ENCODE results near the gene NEK9. TPM values are rescaled to one million over a fixed set of nuclear protein-coding genes. Genes with fewer than 3 reads are reported as not detected.

Gene NEK9
- total and polyA plus RNA-seq, 2 experiments from 2014 or later = 16.3 to 31.1 TPM

- ATAC-seq (no peak), DNase-seq (ENCODE audit: low spot score) (no peak)
- Histone ChIP-seq H3K27me3 (ENCODE audit: insufficient read depth) (no peaks in the 10 kb centered on the region), H3F3A (replicated peaks; ENCODE audit: low read depth) (no peaks in the 10 kb centered on the region), H3K9me2 (ENCODE audit: insufficient read depth) (no peaks in the 10 kb centered on the region), H3K36me3 (ENCODE audit: insufficient read depth) (peaks cover 7% of the 10 kb centered on the region; the same call in 1 of the 2 replicates), H3K27ac (ENCODE audit: low read depth) (no peak overlapping the region), H3K4me1 (ENCODE audit: insufficient read depth) (peaks cover 8% of the 10 kb centered on the region; the same call in 1 of the 2 replicates), H3K4me3 (no peak overlapping the region), H4K20me1 (replicated peaks; ENCODE audit: insufficient read depth) (0 out of 2 replicates have a peak, but pooled peaks cover 14% of the 10 kb centered on the region), H2AFZ (no peak overlapping the region), H3K4me2 (no peak overlapping the region), H3K79me2 (replicated peaks; ENCODE audit: insufficient read depth) (peaks cover 21% of the 10 kb centered on the region)
- H3K36me3 Mint-ChIP-seq (ENCODE audit: low read depth) = peaks cover 20% of the 10 kb centered on the region
- peaks cover 3% of the 10 kb centered on the region for H3K27me3 Mint-ChIP-seq (ENCODE audit: insufficient read depth, low read depth, poor library complexity)
- TF ChIP-seq CTCF (conservative IDR thresholded peaks at IDR 0.05; ENCODE audit: low read depth in 2 of 2) = no peak
- TF ChIP-seq ZNF331 (CRISPR knock-in tag; IDR thresholded peaks at IDR 0.05; ENCODE audit: low read depth) = no peak
- TF ChIP-seq POLR2AphosphoS5 (IDR thresholded peaks at IDR 0.05; ENCODE audit: low read depth) = no peak
- TF ChIP-seq ETS1 (IDR thresholded peaks at IDR 0.05) = no peak
- no peak for TF ChIP-seq NANOG (IDR thresholded peaks at IDR 0.05; ENCODE audit: borderline replicate concordance)
- TF ChIP-seq EZH2phosphoT487 (IDR thresholded peaks at IDR 0.05; ENCODE audit: unreplicated experiment) = no peak
- TF ChIP-seq JUNB (IDR thresholded peaks at IDR 0.05; ENCODE audit: unreplicated experiment) = no peak
- TF ChIP-seq CREB1 (CRISPR knock-in tag; IDR thresholded peaks at IDR 0.05; ENCODE audit: low read depth) = no peak
- H3K9me3 Mint-ChIP-seq = no peaks in the 10 kb centered on the region
- no peak overlapping the region for H3K4me3 Mint-ChIP-seq
- peaks cover 14% of the 10 kb centered on the region for H3K4me1 Mint-ChIP-seq
- H3K27ac Mint-ChIP-seq = no peak overlapping the region
These were observed 17.1 kb upstream of the NEK9 start for GRCh38 chr14:75143761-75144527.

- ATAC-seq = no peak
- H3K36me3 Mint-ChIP-seq (ENCODE audit: low read depth) = peaks cover 23% of the 10 kb centered on the region
- TF ChIP-seq REST (IDR thresholded peaks at IDR 0.05; ENCODE audit: unreplicated experiment) = no peak
- TF ChIP-seq CREB1 (CRISPR knock-in tag; IDR thresholded peaks at IDR 0.05; ENCODE audit: low read depth) = no peak
- TF ChIP-seq EZH2 (IDR thresholded peaks at IDR 0.05; ENCODE audit: low read depth, unreplicated experiment) = no peak
- no peak for TF ChIP-seq CTCF (conservative IDR thresholded peaks at IDR 0.05; ENCODE audit: low read depth in 2 of 2)
- TF ChIP-seq JUNB (IDR thresholded peaks at IDR 0.05; ENCODE audit: unreplicated experiment) = no peak
- no peak for TF ChIP-seq ETS1 (IDR thresholded peaks at IDR 0.05)
- no peak for TF ChIP-seq STAT1 (IDR thresholded peaks at IDR 0.05; ENCODE audit: unreplicated experiment)
- no peak for TF ChIP-seq EZH2phosphoT487 (IDR thresholded peaks at IDR 0.05; ENCODE audit: unreplicated experiment)
- no peak for TF ChIP-seq ZNF331 (CRISPR knock-in tag; IDR thresholded peaks at IDR 0.05; ENCODE audit: low read depth)
- TF ChIP-seq NANOG (IDR thresholded peaks at IDR 0.05; ENCODE audit: borderline replicate concordance) = no peak
- TF ChIP-seq ZNF114 (CRISPR knock-in tag; IDR thresholded peaks at IDR 0.05) = no peak
- no peak for TF ChIP-seq POLR2AphosphoS5 (IDR thresholded peaks at IDR 0.05; ENCODE audit: low read depth)
These were observed 15.6 kb upstream of the NEK9 start for GRCh38 chr14:75142494-75142893.

More at GRCh38 chr14:75142494-75142893, 15.6 kb upstream of the NEK9 start:
- no peak overlapping the region for H3K4me3 ChIP-seq
- H3K4me3 Mint-ChIP-seq = no peak overlapping the region
- H3K9me2 ChIP-seq (ENCODE audit: insufficient read depth) = no peaks in the 10 kb centered on the region
- no peak for DNase-seq (ENCODE audit: low spot score)
- no peak overlapping the region for H3K27ac ChIP-seq (ENCODE audit: low read depth)
- no peaks in the 10 kb centered on the region for H3K27me3 ChIP-seq (ENCODE audit: insufficient read depth)
- H3K27me3 Mint-ChIP-seq (ENCODE audit: insufficient read depth, low read depth, poor library complexity) = peaks cover 3% of the 10 kb centered on the region
- H3K4me1 ChIP-seq (ENCODE audit: insufficient read depth) = no peaks in the 10 kb centered on the region
- no peak overlapping the region for H2AFZ ChIP-seq
- no peaks in the 10 kb centered on the region for H3K9me3 Mint-ChIP-seq
- H3K27ac Mint-ChIP-seq = no peak overlapping the region; the same call in 1 of the 2 replicates
- peaks cover 7% of the 10 kb centered on the region; the same call in 1 of the 2 replicates for H3K36me3 ChIP-seq (ENCODE audit: insufficient read depth)
- no peak overlapping the region for H3K4me2 ChIP-seq
- H3K4me1 Mint-ChIP-seq = peaks cover 6% of the 10 kb centered on the region; the same call in 1 of the 3 replicates
- peaks cover 14% of the 10 kb centered on the region; the same call in 1 of the 2 replicates for H4K20me1 ChIP-seq (replicated peaks; ENCODE audit: insufficient read depth)
- H3F3A ChIP-seq (replicated peaks; ENCODE audit: low read depth) = no peaks in the 10 kb centered on the region
- H3K79me2 ChIP-seq (replicated peaks; ENCODE audit: insufficient read depth) = peaks cover 33% of the 10 kb centered on the region
